CD4-positive, alpha-beta T cell treated with Interleukin-2 at 100 ng/mL for 4 hours (primary cell): ENCODE measurements around the gene MID1.

ENCODE experiments used
- DNase-seq: peaks from one replicate; pipeline ENCODE4 v3.0.0-alpha.2; 2020; ENCODE audit warnings: low spot score

MID1 gene

GRCh38 chrX:10620121-10620699 lies at the start of gene MID1:
MID1 (minus strand) TSS chrX:10620585; CDS start chrX:10567547, 53,038 bp downstream.
- no peak for DNase-seq

GRCh38 chrX:10667143-10667542 lies 46.8 kb upstream of the MID1 start:
- DNase-seq, result no peak

- no peak for DNase-seq
These were observed 45.7 kb upstream of the MID1 start for GRCh38 chrX:10666102-10666501.

- no peak for DNase-seq
These were observed 45.3 kb upstream of the MID1 start for GRCh38 chrX:10665681-10666080.

- no peak for DNase-seq
These were observed 39.8 kb upstream of the MID1 start for GRCh38 chrX:10660171-10660570.

GRCh38 chrX:10656214-10656613 lies 35.8 kb upstream of the MID1 start:
- DNase-seq, result no peak

GRCh38 chrX:10654960-10655359 lies 34.6 kb upstream of the MID1 start:
- DNase-seq, result no peak

- DNase-seq, result no peak
These were observed 32.9 kb upstream of the MID1 start for GRCh38 chrX:10653302-10653701.

- no peak for DNase-seq
These were observed 28.9 kb upstream of the MID1 start for GRCh38 chrX:10649265-10649664.

- no peak for DNase-seq
These were observed 28.2 kb upstream of the MID1 start for GRCh38 chrX:10648614-10649013.

GRCh38 chrX:10636851-10637250 lies 16.5 kb upstream of the MID1 start:
- no peak for DNase-seq

- no peak for DNase-seq
These were observed 16.0 kb upstream of the MID1 start for GRCh38 chrX:10636337-10636736.

GRCh38 chrX:10634392-10635161 lies 14.2 kb upstream of the MID1 start:
- no peak for DNase-seq

GRCh38 chrX:10633722-10634121 lies 13.3 kb upstream of the MID1 start:
- no peak for DNase-seq

- DNase-seq, result no peak
These were observed 11.2 kb upstream of the MID1 start for GRCh38 chrX:10631416-10632145.

- DNase-seq, result no peak
These were observed 9.9 kb upstream of the MID1 start for GRCh38 chrX:10630320-10630719.

- DNase-seq, result no peak
These were observed 9.5 kb upstream of the MID1 start for GRCh38 chrX:10629905-10630304.

- DNase-seq, result no peak
These were observed 8.5 kb upstream of the MID1 start for GRCh38 chrX:10628906-10629305.

GRCh38 chrX:10622197-10622596 lies 1.8 kb upstream of the MID1 start:
- DNase-seq, result no peak

- DNase-seq, result no peak
These were observed 849 bp downstream of the MID1 start for GRCh38 chrX:10619425-10620046.

GRCh38 chrX:10618961-10619360 lies 1.4 kb downstream of the MID1 start:
- DNase-seq, result no peak

GRCh38 chrX:10617999-10618351 lies 2.4 kb downstream of the MID1 start:
- no peak for DNase-seq
